GF-D8 (cell line): ENCODE data around the gene CDK5RAP2.

Experiments used
- DNase-seq: peaks from one replicate; lab custom pipeline; 2025; lab: John Stamatoyannopoulos, UW

CDK5RAP2 gene

DNA sequence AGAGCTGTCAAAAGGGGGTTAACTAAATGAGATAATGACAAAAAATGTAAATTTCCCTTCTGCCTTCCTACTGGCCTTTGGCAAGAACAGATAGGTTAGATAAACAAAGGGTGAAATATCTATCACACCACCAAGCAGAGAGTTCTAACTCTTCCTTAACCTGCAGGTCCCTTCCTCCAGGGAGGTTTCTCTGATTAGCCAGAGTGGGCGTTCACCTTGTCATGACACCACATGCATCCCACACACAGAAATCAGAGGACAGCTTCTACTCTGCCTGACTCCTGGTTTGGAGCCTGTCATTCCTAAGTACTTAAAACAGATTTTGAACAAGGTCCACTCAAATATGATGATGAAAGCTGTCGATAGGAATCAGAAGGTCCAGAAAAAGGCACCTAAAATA lies 180.0 kb downstream of the CDK5RAP2 start:
- no peak for DNase-seq

DNA sequence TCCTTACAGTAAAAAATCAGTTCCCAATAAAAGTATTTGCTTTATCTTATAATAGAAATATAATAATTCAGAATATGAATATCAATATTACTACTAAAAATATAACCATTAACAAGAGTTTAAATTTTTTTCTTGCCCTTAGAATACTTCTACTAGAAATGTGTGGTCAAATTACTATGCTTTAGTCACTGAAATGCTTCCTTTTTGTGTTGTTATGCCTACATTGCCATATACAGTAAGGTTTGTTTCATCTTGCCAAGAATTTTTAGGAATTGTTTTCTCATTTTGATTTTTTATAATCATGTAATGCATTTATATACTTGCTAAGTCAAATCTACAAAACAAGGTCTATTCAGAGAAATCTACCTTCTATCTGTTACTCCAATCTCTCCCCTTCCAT lies 181.7 kb downstream of the CDK5RAP2 start:
- no peak for DNase-seq

DNA sequence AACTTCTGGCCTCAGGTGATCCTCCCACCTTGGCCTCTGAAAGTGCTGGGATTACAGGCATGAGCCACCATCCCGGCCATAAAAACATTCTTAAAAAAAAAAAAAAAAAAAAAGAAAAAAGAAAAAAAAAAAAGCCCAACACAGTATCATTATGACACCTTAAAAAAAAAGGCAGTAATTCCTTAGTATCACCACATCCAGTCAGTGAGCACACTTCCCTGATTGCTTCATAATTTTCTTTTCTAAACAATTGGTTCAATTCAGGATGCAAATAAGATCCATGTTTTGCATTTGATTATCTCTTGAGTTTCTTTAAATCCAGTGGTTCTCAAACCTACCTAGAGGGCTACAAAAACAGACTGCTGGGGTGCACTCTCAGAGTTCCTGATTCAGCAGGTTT lies 182.5 kb downstream of the CDK5RAP2 start:
- DNase-seq = no peak

DNA sequence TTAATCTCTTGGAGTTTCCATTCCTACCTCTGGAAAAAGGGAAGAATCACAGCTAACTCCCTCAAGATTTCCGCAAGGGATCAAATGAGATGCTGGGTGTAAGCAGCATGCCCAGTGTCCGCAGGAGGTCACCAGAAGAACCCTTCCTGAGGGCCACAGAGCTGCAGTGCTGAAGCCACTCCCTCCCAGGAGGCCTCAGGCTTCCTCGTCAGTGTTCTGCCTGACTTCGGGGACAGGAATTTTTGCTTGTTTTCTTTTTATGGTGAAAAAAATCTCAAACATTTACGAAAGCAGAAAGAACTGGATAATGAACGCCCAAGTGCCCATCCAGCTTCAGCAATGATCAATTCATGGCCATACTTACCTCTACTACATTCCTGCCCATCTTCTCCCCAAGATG lies 183.0 kb downstream of the CDK5RAP2 start:
- no peak for DNase-seq

DNA sequence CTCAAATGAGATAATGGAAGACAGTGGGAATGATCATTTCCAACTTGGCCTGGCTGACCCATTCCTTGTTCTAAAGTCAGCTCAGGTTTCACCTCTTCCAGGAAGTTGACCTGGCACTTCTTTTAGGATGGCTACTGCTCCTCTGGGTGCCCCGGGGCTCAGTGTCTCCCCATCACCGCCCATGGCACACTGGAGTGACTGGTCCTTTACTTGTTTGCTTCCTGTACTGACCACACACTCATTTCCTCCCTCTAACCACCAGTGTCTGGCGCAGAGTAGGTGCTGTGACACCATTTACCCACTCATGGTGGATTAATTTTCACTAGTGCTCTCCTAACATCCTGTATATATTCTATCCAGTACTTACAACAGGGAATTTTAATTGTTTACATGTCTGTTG lies 183.5 kb downstream of the CDK5RAP2 start:
- no peak for DNase-seq

DNA sequence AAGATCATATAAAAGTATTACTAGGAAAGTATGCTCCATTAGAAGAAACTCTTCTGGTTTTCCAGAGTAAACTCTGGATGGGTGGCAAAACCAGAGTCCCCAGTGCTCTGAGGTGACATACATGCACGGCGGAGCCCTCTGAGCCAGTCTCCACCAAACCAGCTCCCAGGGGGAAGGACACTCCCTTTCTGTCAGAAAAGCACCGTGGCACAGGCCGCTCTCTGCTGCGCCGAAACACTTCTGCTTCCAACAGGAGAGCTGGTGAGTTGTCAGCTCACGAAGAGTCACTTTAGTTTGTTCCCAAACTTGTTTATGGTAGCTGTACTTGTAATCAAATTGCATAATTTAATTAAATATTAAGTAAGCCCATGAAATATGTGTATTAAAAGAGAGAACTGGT lies 184.6 kb downstream of the CDK5RAP2 start:
- DNase-seq = no peak

DNA sequence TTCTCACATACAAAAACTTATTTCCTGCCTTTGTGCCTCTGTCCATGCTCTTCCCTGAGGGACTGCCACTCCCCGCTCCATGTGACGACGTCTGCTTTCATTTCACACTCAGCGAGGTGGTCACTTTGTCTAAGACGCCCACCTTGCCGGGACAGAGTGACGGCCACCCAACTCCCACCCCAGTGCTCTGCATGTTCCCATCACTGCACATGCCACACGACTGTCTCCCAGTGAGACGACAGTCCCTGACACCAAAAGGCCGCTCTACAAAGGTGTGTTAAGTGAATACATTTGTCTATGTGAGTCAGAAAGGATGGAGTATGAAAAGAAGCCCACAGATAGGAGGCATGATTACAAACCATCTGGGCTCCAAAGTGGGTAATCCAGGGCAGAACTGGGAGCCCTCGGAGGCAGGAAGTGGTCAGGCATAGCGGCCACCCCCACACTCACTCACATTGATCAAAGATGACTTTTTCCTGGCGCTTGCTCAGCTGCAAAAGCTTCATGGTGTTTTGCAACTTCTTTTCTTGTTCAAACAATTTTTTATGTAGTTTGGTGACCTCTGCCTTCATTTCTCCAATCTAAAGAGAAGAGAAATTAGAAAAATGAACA lies 185.8 kb downstream of the CDK5RAP2 start:
- peak; percentile 54 for DNase-seq

DNA sequence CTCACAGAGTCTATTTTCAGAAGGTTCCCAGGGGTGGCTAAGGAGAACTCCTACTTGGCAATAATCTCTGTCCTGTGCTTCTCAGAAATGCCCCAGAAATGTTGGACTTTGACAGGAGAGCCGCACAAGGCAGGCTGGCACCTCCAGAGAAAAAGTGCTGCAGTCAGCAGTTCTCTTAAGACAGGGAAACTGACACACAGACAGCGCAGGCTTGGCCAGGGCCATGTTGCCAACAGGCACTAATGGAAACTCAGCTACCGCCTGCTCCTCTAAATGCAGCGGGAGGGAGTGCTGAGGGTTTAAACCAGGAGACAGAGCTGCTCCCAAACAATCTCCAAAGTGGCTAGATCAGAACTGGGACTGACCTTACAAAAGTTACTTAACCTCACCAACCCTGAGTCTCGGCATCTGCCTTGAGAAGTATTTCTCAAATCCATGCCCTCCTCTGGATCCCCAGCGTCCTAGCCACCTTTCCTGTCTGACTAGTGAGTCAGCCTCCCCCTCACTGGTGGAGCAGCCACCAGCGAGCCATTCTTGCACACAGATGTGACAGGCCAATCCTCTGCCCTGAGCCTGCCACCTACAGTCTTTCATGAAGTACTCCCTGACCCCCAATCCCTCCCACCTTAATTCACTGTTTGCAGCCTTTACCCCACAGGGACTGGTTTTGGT lies 186.4 kb downstream of the CDK5RAP2 start:
- DNase-seq = no peak

DNA sequence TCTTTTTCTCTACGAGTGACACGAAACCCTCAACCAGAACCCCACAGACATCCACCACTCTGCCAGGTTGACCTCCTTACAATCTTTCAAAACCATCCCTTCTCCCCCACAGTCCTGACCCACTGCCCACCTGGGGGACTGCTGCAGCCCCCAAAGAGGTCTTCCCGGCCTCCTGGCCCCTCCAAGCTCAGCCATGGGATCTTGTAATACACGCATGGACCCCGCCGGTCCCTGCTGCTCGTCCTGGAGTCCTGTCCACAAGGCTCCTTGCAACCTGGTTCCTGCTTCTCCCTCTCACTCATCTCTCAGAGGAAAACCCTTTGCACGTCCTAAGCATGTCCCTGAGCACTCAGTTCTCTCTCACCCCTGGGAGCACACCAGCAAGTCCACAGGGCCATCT lies 187.3 kb downstream of the CDK5RAP2 start:
- no peak for DNase-seq

DNA sequence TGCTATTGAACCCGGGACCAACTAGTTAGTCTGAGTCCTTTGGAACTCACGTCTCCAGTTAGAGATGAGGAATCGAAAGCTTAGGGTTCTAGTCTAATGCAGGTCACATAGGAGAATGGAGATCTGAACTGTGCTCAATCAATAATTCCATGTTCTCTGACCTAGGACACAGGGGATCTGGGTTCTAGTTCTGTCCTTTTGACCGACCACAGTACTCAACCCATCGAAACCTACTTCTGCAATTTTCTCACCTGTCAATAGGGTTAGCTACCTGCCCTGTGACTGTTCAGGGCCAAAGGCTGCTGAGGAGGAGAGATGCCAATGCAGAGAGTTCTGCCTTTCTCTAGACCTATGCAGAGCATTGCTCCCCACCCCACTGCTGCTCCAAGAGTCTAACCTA lies 187.7 kb downstream of the CDK5RAP2 start:
- DNase-seq = no peak

DNA sequence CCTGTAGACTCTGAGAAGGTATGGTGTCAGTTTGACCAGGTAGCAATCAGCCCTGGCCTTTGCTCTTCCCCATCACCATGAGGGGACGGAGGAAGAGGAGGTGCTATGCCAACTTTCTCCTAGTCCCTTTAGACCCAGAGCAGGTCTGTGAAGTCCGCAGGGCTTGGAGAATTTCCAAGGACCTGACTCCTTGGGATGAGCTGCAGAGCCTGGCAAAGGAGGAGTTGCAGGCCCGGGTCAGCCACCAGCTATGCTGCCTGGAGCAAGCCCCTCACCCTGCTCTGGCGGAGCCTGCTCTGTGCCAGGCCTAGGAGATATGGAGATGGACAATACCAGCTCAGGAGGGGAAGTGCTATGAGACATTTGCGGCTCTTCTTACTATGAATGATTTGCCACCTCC lies 188.3 kb downstream of the CDK5RAP2 start:
- DNase-seq = no peak

DNA sequence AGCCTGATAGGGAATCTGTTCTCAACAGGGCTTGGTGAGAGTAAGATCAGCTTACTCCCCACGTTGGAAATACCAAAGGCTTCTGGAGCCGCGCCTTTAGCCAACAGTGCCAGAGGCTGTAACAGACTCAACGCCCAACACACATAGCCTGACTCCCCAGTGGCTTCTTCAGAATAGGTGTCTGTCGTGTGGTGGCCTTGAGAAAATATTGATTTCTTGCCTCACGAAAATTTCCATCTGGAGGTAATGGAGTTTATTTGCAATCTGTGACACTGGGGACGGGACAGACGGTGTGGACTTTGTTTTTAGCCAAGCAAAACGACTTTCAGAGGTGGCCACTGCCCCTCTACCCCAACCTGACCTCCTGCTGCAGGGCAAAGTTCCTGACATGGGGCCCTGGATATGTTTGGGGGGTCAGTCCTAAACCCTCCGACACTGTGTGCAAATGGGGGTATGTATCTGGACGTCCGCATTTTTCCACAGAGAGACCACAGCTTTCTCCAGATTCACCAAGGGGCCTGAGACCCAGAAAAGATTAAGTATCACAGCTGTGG lies 189.3 kb downstream of the CDK5RAP2 start:
- DNase-seq = no peak

DNA sequence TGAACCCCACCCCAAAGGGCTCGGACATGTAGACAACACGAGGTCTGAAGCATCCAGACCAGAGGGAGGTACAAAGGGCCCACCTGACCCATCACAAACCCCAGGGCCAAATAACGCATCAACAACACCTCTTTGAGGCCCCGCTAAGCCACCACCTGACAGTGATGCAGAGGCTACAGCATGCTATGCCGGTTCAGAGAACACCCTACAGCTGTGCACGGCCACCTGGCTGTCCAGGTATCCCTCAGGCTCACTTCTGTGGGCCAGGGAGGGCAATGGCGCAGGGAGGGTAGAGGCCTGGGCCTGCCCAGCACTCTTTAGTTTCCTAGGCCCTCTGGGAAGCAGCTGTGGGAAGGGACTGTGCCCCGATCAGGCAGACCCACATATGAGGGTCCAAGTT lies 190.1 kb downstream of the CDK5RAP2 start:
- DNase-seq = no peak

DNA sequence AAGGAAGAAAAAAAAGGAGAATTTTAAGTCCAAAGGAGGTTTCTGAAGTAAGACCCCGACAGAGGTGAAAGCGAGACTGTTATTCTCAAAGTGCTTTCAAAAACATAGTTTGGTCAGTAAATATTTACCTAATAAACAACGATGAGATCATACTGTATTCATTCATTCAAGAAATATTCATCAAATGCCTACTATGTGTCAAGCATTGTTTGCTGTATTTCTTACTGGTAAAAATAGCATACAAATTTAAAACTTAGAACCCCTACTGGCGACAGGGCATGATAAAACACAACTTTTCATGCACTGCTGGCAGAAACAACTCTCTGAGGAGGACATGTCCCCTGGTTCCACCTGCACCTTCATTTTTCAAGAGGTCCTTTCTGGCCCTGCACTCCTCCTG lies 190.7 kb downstream of the CDK5RAP2 start:
- no peak for DNase-seq

DNA sequence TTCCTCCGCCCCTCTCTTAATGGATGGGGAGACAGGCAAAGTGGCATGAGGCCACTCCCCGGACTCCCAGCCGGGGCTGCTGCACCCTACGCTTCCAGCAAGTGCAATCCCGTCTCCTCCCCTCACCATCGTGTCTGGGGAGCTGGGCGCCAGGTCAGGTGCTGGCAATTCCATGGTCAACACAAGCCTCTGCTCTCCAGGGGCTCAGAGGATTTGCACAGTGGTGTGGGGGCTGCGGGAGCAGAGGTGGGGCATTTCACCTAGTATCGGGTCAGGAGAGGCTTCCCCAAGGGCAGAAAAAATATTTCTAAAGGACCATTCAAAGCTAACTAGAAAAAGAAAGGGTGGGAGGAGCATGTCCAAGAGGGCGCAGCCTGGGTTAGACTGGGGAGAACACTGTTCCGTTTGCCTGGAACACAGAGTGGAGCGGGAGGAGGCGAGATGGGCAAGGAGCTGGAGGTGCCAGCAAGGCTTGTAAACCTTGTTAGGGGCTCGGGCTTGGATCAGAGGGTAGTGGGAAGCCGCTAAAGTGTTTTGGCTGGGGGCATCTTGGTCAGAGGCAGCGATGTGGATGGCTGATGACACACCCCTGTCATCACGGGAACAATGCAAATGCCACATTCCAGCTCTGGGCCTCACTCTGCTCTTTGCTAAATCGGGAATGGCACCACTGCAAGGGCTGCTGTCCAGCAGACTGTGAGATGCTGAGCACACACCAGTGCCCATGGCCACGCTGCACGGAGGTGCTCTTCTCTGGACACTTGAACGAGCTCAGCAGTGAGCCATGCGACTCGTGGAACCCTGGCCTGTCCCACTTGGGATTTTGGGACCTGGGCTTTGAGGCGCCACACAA lies 191.7 kb downstream of the CDK5RAP2 start:
- no peak for DNase-seq

DNA sequence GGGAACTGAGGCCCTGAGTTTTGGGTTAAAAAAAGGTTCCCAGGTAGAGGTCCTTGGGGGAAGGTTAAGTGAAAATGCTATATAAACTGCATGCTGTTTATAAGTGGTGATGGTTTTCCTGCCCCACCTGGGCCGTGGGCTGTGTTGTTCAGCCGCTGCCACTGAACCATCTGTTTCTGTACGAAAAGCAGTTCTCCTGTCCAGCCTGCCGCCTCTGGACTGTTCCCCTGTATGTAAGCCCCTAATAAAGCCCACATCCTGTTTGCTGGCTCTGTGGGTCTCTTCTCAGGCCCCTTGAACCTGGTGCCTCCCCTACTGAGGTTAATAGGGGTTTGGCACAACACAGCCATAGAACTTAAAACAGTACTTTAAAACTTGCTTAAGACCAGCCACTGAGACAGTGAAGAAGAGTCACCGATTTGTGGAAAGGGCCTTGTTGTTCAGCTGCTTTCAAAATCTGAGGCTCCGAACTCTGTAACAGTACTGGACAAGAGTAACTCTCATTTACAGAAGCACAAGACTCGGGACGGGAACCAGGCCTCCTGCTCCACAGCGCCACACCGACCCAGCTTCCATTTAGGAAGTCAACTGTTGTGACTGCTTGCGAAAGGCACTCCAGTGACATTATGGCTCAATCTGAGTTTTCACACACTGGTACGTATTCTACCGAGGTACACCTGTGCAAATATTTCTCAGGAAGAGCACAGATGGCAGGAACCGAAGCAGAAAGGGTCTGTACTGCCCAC lies 192.5 kb downstream of the CDK5RAP2 start:
- no peak for DNase-seq

DNA sequence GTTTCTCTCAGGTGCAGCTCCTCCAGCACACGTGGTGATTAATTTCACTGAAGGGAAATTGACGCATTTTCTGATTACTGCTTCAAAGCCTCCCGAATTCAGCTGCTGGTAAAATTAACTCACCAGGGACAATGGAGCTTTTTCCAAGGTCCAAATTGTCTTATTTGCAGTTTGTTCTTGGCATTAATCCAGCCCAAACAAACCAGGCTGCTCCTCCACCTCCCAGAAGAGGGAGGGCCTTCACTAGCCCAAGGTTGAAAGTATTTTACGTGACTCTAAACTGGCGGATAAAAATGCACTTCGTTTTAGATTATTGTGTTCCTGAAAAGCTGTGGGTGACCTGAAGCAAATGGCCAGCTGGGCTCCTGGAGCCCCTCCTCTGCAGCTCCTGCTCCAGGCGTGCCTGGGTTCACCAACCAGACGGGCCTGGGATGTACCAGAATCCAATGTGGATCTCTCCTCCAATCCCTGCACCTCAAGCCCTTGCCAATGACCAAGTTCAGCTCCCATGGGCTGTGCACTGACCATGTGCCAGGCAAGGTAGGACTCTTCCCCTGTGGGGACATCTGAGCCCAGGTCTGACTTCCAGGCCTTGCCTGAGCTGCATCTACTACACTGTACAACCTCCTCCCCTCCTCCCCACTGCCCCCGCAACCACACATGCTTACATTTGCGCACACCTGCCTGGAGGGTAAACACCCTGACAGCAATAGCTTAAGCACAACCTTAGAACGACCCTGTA lies 193.4 kb downstream of the CDK5RAP2 start:
- DNase-seq = no peak

DNA sequence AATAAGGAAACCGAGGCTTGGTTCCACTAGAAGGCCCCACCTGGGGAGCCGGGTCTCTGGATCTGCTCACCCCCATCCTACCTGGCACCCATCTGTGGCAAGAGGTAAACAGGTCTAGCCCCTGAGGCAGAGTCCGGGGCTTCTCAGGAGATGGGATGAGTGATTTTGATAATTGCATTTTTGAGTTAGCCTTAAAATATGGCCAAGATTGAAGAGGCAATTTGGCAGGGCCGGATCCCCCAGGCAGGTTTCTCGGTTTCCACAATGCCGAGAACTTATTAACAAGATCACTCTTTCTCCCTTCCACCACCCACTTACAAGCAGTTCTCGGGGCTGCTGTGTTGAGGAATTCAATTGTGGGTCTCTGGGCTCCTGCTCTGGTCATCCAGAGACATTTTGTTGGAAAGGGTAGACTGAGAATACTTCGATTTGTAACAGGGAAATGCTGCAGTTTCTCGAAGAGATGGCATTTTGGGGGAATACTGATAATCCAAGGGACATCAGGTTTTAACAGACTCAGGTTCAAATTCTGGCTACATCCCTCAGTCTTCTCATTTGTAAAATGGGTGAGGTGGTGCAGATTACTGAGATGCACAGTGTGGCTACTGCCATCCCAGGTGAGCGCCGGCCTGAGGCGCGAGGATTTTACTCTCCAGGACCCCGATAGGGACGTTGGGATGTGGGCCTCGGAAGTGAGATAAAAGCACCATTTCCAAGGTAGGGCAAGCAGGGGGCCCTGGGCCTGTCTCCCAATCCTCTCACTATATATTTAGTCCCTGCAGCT lies 194.2 kb downstream of the CDK5RAP2 start:
- DNase-seq = no peak

DNA sequence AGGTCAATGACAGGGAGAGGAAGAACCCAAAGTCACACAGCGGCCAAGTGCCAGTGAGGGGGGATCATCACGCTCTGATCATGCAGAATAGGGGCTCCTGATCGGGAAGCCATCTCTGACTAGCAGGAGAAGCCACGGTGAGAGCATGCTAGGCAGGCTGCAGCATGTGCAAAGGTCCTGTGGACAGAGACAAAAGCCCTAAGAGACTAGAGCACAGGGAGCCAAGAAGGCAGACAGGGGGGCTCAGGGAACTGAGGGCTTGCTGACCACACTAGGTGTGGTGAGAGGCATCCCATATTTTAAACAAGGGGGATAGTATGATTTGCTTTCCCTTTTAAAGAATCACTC lies 195.1 kb downstream of the CDK5RAP2 start:
- no peak for DNase-seq

DNA sequence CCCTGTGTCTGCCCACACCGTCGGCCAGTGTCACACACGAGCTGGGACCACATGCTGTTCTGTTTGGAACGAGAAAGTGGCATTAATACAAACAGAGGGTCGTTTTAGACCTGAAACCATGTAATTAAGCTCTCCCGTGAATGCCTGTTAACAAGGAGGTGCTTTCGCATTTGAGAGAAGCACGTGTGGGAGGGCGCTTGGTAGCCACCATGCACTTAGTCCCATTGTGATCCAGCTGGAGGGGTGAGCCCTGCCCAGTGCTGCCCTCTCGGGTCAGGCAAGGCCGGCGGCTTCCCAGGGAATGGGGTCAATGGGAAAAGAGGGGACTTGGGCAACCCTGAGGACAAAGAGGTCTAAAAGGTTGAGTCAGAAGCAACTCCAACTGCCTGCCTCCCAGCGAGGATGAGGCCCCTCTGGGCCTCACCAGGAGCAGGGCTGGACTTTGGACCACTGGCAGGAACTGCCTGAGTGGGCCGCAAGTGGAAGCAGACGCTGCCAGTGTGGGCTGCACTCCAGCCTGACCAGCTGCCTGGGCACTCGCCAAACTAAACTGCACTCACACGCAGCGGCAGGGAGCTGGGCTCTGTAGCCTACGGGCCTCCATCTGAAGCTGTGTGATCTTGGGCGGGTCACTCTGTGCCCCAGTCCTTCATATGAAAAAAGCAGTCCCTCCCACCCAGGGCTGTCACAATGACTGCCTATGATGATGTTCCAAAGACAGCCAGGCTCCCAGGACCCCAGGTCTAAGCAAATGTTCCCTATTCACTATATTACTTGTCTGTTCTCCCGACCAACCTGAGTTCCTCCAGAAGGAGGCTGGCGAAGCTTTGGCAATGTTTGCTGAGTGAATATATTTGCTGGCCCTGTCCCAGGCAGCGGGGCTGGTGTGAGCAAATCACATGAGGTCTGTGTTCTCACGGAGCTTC lies 195.7 kb downstream of the CDK5RAP2 start:
- DNase-seq = no peak
